Measurements from ENCODE around the gene FBXW12. TPM values are rescaled to one million over a fixed set of nuclear protein-coding genes. Genes with fewer than 3 reads are reported as not detected.
A peak's percentile ranks its signal among the peaks of the same experiment; 100 is the strongest.

FBXW12 gene
- polyA plus RNA-seq, 10 donors: 0.11 to 0.43 (median 0.20) TPM; not detected in 5

GRCh38 chr3:48435223-48435595 lies 63.2 kb downstream of the FBXW12 start:
- DNase-seq: no peak

GRCh38 chr3:48435774-48436476 lies 63.9 kb downstream of the FBXW12 start:
- DNase-seq: peak; percentile 74 to 88 (median 85)

GRCh38 chr3:48436477-48436787 lies 64.4 kb downstream of the FBXW12 start:
- DNase-seq: no peak

- DNase-seq: no peak
These were observed 64.8 kb downstream of the FBXW12 start for GRCh38 chr3:48436855-48437254.

- DNase-seq: no peak
These were observed 65.8 kb downstream of the FBXW12 start for GRCh38 chr3:48437812-48438211.

- peak; percentile 96 to 98 (median 97) for DNase-seq
These were observed 68.0 kb downstream of the FBXW12 start, which contains the start of the genes CCDC51 and TMA7 for GRCh38 chr3:48439820-48440589. TSS of gene CCDC51 (minus strand) at chr3:48440119. CDS start at chr3:48435128, 4,991 bp downstream. TSS of gene TMA7 (plus strand) at chr3:48440257. CDS start at chr3:48440297, 40 bp downstream.

GRCh38 chr3:48440590-48440958 lies 68.6 kb downstream of the FBXW12 start:
- DNase-seq: peak in 1 of 3 donors; percentile 43

GRCh38 chr3:48441940-48442339 lies 69.9 kb downstream of the FBXW12 start:
- DNase-seq: no peak

Other genes with a start within 250 kb of the FBXW12 start
- 1 to 10 TPM; 3.2 to 6.8 (median 4.7) TPM for gene CDC25A, start 183.8 kb upstream of the FBXW12 start, polyA plus RNA-seq (ENCODE audit: insufficient read length in 10 of 10)
- gene CAMP, start 148.7 kb upstream of the FBXW12 start, polyA plus RNA-seq (ENCODE audit: insufficient read length in 10 of 10): 1 to 10 TPM in 4 of 10 donors, under 1 TPM in 5, not detected in 1; 0.20 to 1.6 (median 0.94) TPM
- 1 to 10 TPM; 6.3 to 8.8 (median 7.4) TPM for gene ZNF589, start 131.1 kb upstream of the FBXW12 start, polyA plus RNA-seq (ENCODE audit: insufficient read length in 10 of 10)
- 10 to 100 TPM; 15.0 to 24.7 (median 20.3) TPM for gene NME6, start 70.9 kb upstream of the FBXW12 start, polyA plus RNA-seq (ENCODE audit: insufficient read length in 10 of 10)
- not detected for gene SPINK8, start 38.6 kb upstream of the FBXW12 start, polyA plus RNA-seq (ENCODE audit: insufficient read length in 10 of 10)
- gene PLXNB1, start 57.9 kb downstream of the FBXW12 start, polyA plus RNA-seq (ENCODE audit: insufficient read length in 10 of 10): 10 to 100 TPM; 11.4 to 33.0 (median 20.0) TPM
- gene CCDC51, start 67.9 kb downstream of the FBXW12 start, polyA plus RNA-seq (ENCODE audit: insufficient read length in 10 of 10): 10 to 100 TPM in 8 of 10 donors, 1 to 10 TPM in 2; 9.2 to 15.2 (median 11.3) TPM
- 100 to 1,000 TPM; 146 to 239 (median 178) TPM for gene TMA7, start 68.0 kb downstream of the FBXW12 start, polyA plus RNA-seq (ENCODE audit: insufficient read length in 10 of 10)
- 1 to 10 TPM; 6.4 to 9.8 (median 7.9) TPM for gene ATRIP, start 74.5 kb downstream of the FBXW12 start, polyA plus RNA-seq (ENCODE audit: insufficient read length in 10 of 10)
- gene SHISA5, start 132.0 kb downstream of the FBXW12 start, polyA plus RNA-seq (ENCODE audit: insufficient read length in 10 of 10): 10 to 100 TPM; 54.3 to 89.5 (median 70.3) TPM
- gene PFKFB4, start 184.6 kb downstream of the FBXW12 start, polyA plus RNA-seq (ENCODE audit: insufficient read length in 10 of 10): 1 to 10 TPM; 3.1 to 5.6 (median 4.5) TPM
- gene UCN2, start 191.6 kb downstream of the FBXW12 start, polyA plus RNA-seq (ENCODE audit: insufficient read length in 10 of 10): 1 to 10 TPM in 1 of 10 donors, under 1 TPM in 3, not detected in 6; 0.16 to 1.1 (median 0.49) TPM
- 10 to 100 TPM in 3 of 10 donors, 1 to 10 TPM in 7; 3.2 to 54.8 (median 5.4) TPM for gene COL7A1, start 223.1 kb downstream of the FBXW12 start, polyA plus RNA-seq (ENCODE audit: insufficient read length in 10 of 10)
- 100 to 1,000 TPM; 161 to 187 (median 177) TPM for gene UQCRC1, start 237.4 kb downstream of the FBXW12 start, polyA plus RNA-seq (ENCODE audit: insufficient read length in 10 of 10)
- not detected for gene TMEM89, start 249.6 kb downstream of the FBXW12 start, polyA plus RNA-seq (ENCODE audit: insufficient read length in 10 of 10)

Measured in muscle of back (tissue), 11 donors.